Stimulated activated CD4-positive, alpha-beta T cell treated with anti-CD3 and anti-CD28 coated beads, Interleukin-4, amount 100 ng/mL, for 48 hours (primary cell): ENCODE data around the gene SRSF2.
A peak's percentile ranks its signal among the peaks of the same experiment; 100 is the strongest.
"Not testable (repeated sequence)": the region's sequence is repeated elsewhere in the genome, so short reads cannot be mapped to it uniquely, and the experiment has no call there.

Experiments
- DNase-seq, 2 donors: peaks; one replicate each; pipeline ENCODE4 v3.0.0-alpha.2; 2020; ENCODE audit warnings: low read depth in 2 of 2

SRSF2 gene

GRCh38 chr17:76738468-76738850, 1.3 kb upstream of the SRSF2 start:
- no peak for DNase-seq

DNA sequence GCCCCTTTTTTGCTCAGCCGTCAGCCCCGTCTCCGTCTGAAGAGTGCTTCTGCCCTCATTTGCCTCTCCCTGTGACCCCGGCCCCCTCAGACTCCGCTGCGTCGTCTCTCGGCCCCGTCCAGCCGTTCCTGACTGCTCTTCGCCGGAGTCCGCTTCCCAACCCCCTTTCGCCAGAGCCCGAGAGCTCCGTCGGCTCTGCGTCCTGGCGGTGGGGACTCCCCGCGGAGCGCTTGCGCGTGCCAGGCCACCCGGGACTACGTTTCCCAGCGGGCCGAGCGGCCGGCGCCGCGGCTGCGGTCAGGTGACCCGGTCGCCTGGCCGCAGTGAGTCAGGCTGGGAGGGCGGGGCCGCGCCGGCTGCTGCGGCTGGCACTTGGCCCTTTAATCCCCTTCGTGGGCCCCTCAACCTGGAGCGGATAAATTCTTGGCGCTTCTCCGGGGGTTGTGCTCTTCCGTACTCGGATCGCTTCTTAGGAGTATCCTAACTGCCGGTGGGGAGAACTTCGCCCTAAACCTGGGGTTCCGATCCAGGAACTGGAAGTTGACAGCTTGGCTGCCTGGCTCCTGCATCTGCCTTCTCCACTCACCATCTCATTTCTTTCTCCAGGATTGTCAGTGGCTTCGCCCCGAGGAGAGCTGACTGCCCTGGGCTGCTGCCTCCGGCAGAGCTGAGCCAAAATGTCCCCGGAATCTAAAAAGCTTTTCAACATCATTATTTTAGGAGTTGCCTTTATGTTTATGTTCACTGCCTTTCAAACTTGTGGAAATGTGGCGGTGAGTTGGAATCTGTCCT, 741 bp upstream of the SRSF2 start, which contains the start of gene MFSD11:
TSS of gene MFSD11 (plus strand) at position 444 of the 792 bp plus-strand sequence. CDS start at position 678, 234 bp downstream.
- DNase-seq: peak; percentile 85 to 91

DNA sequence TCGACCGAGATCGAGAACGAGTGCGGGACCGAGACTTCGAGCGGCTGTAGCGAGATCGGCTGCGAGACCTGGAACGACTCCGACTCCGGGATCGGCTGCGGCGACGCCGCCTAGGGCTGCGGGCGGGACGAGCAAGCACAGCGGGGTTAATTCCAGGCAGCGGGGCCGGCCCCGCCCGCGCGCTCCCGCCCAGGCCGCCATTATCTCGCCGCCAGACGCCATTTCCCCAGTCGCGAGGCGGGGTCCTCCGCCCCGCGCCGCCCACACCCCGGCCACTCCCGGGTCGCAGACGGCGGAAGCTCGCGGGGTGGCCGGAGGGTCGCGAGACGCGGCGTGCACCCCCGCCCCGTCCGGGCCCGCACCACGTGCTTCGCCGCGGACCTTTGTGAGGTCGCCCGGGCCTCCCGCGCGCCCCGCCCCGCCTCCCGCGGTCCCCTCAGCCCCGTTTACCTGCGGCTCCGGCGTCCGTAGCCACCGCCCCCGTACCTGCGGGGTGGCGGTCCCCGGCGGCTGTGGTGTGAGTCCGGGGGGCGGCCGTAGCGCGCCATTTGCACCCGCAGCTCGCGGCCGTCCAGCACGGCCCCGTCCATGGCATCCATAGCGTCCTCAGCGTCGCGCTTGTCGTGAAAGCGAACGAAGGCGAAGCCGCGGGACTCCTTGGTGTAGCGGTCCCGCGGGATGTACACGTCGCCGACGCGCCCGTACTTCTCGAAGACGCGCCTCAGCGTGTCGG, 616 bp downstream of the SRSF2 start:
- DNase-seq: peak; percentile 55 to 56

- DNase-seq: no peak
Measured at GRCh38 chr17:76735586-76736348, 1.4 kb downstream of the SRSF2 start.

- DNase-seq: no peak
Measured at GRCh38 chr17:76735006-76735405, 2.1 kb downstream of the SRSF2 start.

GRCh38 chr17:76734080-76734840, 2.9 kb downstream of the SRSF2 start:
- DNase-seq: no peak

DNA sequence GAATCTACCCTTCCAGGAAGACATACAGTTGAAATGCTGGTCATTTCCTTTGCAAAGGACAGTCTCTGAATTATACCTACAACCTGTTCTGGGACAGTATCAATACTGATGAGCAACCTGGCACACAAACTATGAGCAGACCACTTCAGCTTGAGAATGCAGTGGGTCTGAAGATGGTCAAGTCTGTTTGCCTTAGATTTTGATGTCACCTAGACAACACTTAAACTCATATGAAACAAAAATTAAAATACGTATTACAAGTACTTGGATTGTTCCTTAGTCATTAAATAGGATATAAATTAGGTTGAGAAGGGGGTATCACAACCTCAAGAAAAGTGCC, 3.5 kb downstream of the SRSF2 start:
- no peak for DNase-seq

- no peak for DNase-seq
Measured at GRCh38 chr17:76732734-76733617, 4.2 kb downstream of the SRSF2 start.

GRCh38 chr17:76731800-76732733, 5.1 kb downstream of the SRSF2 start:
- not testable (repeated sequence) for DNase-seq

GRCh38 chr17:76727745-76728456, 9.2 kb downstream of the SRSF2 start:
- DNase-seq: no peak

DNA sequence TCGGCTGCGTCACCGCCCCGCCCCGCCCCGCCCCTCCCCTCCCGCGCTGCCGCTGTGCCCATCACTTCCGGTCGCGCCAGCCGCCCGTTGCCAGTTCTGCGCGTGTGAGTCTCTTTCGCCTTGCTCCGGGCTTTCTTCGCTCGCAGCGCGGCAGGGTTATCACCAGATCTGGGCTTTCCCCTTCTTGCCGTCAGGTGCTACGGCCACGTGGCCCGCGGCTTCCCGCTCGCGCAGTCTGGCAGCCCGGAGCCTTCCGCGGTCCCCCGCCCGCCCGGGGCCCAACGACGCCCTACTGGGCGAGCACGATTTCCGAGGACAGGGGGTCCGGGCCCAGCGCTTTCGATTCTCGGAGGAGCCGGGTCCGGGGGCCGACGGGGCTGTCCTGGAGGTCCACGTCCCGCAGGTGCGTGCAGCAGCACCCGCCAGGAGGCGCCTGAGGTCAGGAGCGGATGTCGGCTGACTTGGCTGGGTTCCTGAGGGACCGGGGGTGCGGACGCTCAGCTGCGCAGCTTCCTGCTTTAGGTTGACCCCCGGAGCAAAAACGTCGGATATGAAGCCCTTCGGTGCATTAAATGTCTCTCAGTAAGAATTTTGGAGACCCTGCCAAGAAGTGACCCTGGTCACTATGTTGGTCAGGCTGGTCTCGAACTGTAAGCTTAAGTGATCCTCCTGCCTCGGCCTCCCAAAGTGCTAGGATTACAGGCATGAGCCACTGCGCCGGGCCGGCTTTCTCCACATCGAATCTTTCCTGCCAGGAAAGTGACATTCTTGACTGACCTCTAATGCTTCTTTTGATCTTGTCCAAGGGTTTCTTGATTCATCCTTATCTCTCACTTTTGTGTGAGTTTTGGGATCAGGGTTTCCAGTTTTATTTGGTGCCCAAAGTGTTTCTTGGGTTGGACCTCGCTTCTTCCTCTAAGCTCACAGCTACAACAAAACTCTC, 10.1 kb downstream of the SRSF2 start, which contains the start of gene METTL23:
TSS of gene METTL23 (plus strand) at position 64 of the 943 bp plus-strand sequence. CDS start 2,872 bp downstream, outside the sequence.
- peak; percentile 66 to 75 for DNase-seq

GRCh38 chr17:76726231-76726775, 10.8 kb downstream of the SRSF2 start, which contains the start of gene JMJD6:
Gene JMJD6 (minus strand): TSS chr17:76726606. CDS start chr17:76726475, 131 bp downstream.
- DNase-seq: peak; percentile 87 to 93

- peak; percentile 62 to 72 for DNase-seq
Measured at GRCh38 chr17:76725580-76726230, 11.4 kb downstream of the SRSF2 start.

GRCh38 chr17:76723812-76724211, 13.3 kb downstream of the SRSF2 start:
- DNase-seq: no peak

GRCh38 chr17:76722977-76723376, 14.2 kb downstream of the SRSF2 start:
- not testable (repeated sequence) for DNase-seq

DNA sequence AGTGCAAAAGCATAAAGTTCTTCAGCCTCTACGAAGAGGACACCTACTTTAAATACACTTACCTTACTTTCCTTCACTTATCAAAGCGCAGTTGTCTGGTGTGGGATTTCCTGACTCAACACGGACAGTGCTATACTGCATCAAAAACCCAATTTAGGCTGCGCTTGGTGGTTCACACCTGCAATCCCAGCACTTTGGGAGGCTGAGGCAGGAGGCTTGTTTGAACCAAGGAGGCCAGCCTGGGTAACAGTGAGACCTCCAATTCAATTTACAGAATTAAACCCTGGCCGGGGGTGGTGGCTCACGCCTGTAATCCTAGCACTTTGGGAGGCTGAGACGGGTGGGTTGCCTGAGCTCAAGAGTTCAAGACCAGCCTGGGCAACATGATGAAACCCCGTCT, 14.9 kb downstream of the SRSF2 start:
- no peak for DNase-seq

GRCh38 chr17:76721463-76721862, 15.7 kb downstream of the SRSF2 start:
- DNase-seq: no peak
